Skin of body (tissue), 2 donors: ENCODE results near the gene CALCOCO2. TPM values are rescaled to one million over a fixed set of nuclear protein-coding genes. Genes with fewer than 3 reads are reported as not detected.

Experiments
- small RNA-seq: library from RNA; depleted of rRNA; stranded (forward); fragments of <200 nt; gene quantifications from one replicate; pipeline ENCODE3, GENCODE V24; 2014; ENCODE audit warnings: low replicate concordance
- total RNA-seq: library from RNA; depleted of rRNA; stranded (reverse); fragments of >200 nt; gene quantifications from one replicate; pipeline ENCODE4 v1.2.3, GENCODE V29; 2014

The CALCOCO2 gene
- total RNA-seq, 1 donor from 2014 or later = 44.8 TPM

Small RNAs within 50 kb of the gene (small RNA-seq; reads per million reads assigned to genes)
- not detected for gene AC068531.1
- gene RF00263 = not detected

Other genes starting within 250 kb of the CALCOCO2 start
- gene HOXB3, start 240.8 kb upstream of the CALCOCO2 start, total RNA-seq = 8.4 TPM
- gene HOXB5, start 237.3 kb upstream of the CALCOCO2 start, total RNA-seq = 0.59 TPM
- 2.9 TPM for gene HOXB6, start 226.0 kb upstream of the CALCOCO2 start, total RNA-seq
- 2.7 TPM for gene HOXB7, start 220.0 kb upstream of the CALCOCO2 start, total RNA-seq
- gene HOXB8, start 215.7 kb upstream of the CALCOCO2 start, total RNA-seq = 1.6 TPM
- 0.10 TPM for gene HOXB9, start 204.7 kb upstream of the CALCOCO2 start, total RNA-seq
- not detected for gene PRAC1, start 108.5 kb upstream of the CALCOCO2 start, total RNA-seq
- not detected for gene PRAC2, start 107.8 kb upstream of the CALCOCO2 start, total RNA-seq
- not detected for gene HOXB13, start 102.3 kb upstream of the CALCOCO2 start, total RNA-seq
- not detected for gene TTLL6, start 13.8 kb upstream of the CALCOCO2 start, total RNA-seq
- gene ATP5MC1, start 61.8 kb downstream of the CALCOCO2 start, total RNA-seq = 38.2 TPM
- 37.9 TPM for gene UBE2Z, start 77.4 kb downstream of the CALCOCO2 start, total RNA-seq
- 40.8 TPM for gene SNF8, start 113.8 kb downstream of the CALCOCO2 start, total RNA-seq
- not detected for gene GIP, start 137.6 kb downstream of the CALCOCO2 start, total RNA-seq
- gene IGF2BP1, start 166.3 kb downstream of the CALCOCO2 start, total RNA-seq = 1.5 TPM